ENCODE measurements around the gene HNRNPF. TPM values are rescaled to one million over a fixed set of nuclear protein-coding genes. Genes with fewer than 3 reads are reported as not detected.

Gene HNRNPF
- total RNA-seq, 2 experiments from 2014 or later, result 280 to 340 TPM

GRCh38 chr10:43411536-43411935 is 2.5 kb upstream of the HNRNPF start:
- no peak for TF ChIP-seq EZH2phosphoT487 (IDR thresholded peaks at IDR 0.05; ENCODE audit: borderline replicate concordance, low read depth, low read length)
- no peak for TF ChIP-seq CTCF (conservative IDR thresholded peaks at IDR 0.05; ENCODE audit: low read length)
- H3K36me3 ChIP-seq (ENCODE audit: insufficient read depth, low read length), result peaks cover 18% of the 10 kb centered on the region
- no peak overlapping the region for H3K27ac ChIP-seq (ENCODE audit: low read depth, low read length, poor library complexity, severe bottlenecking)
- H2AFZ ChIP-seq (ENCODE audit: low read length), result no peak overlapping the region
- no peaks in the 10 kb centered on the region for H4K20me1 ChIP-seq (ENCODE audit: insufficient read depth, low read length)
- DNase-seq (ENCODE audit: low spot score), result no peak
- no peaks in the 10 kb centered on the region for H3K9me2 ChIP-seq (ENCODE audit: insufficient read depth, low read length)
- intact Hi-C loops (cut with micrococcal nuclease; ENCODE audit: unreplicated experiment), result no loop called here
- H3K79me2 ChIP-seq (ENCODE audit: insufficient read depth, low read depth, low read length), result peaks cover 35% of the 10 kb centered on the region
- peaks cover 15% of the 10 kb centered on the region for H3K4me1 ChIP-seq (ENCODE audit: insufficient read depth, low read length, poor library complexity, severe bottlenecking)
- POLR2A ChIA-PET, result interaction anchor here (0.7 to 1.7 kb wide), 7 partner anchors 9 to 979 kb away, joined by 3 to 13 read pairs (median 4); no protein-coding TSS in a partner anchor
- no TSS peak for BruUV-seq (replicated peaks)
- CTCF ChIA-PET (ENCODE audit: unreplicated experiment), result no interaction called here
- H3K4me2 ChIP-seq (ENCODE audit: low read length), result no peak overlapping the region
- H3K9me3 ChIP-seq (ENCODE audit: low read length), result no peaks in the 10 kb centered on the region
- no peak overlapping the region for H3K4me3 ChIP-seq (ENCODE audit: low read depth, low read length, poor library complexity, severe bottlenecking)

GRCh38 chr10:43410345-43410744 is 1.4 kb upstream of the HNRNPF start:
- CTCF ChIA-PET (ENCODE audit: unreplicated experiment), result no interaction called here
- H3K9me3 ChIP-seq (ENCODE audit: low read length), result no peaks in the 10 kb centered on the region
- POLR2A ChIA-PET, result interaction anchor here (1.1 to 1.7 kb wide), 7 partner anchors 9 to 43 kb away, joined by 3 to 13 read pairs (median 6); partner anchors contain the start of gene ZNF487
- H2AFZ ChIP-seq (ENCODE audit: low read length), result no peak overlapping the region; the same call in 1 of the 2 replicates
- H3K9me2 ChIP-seq (ENCODE audit: insufficient read depth, low read length), result no peaks in the 10 kb centered on the region
- peak overlapping the region; percentile 82 for H3K27ac ChIP-seq (ENCODE audit: low read depth, low read length, poor library complexity, severe bottlenecking)
- H4K20me1 ChIP-seq (ENCODE audit: insufficient read depth, low read length), result peaks cover 5% of the 10 kb centered on the region; the same call in 1 of the 2 replicates
- peaks cover 46% of the 10 kb centered on the region for H3K79me2 ChIP-seq (ENCODE audit: insufficient read depth, low read depth, low read length)
- no TSS peak for BruUV-seq (replicated peaks)
- peak overlapping the region; percentile 92 for H3K4me3 ChIP-seq (ENCODE audit: low read depth, low read length, poor library complexity, severe bottlenecking)
- no peak for DNase-seq (ENCODE audit: low spot score)
- H3K4me2 ChIP-seq (ENCODE audit: low read length), result peak overlapping the region; percentile 87
- H3K4me1 ChIP-seq (ENCODE audit: insufficient read depth, low read length, poor library complexity, severe bottlenecking), result peaks cover 20% of the 10 kb centered on the region
- TF ChIP-seq EZH2phosphoT487 (IDR thresholded peaks at IDR 0.05; ENCODE audit: borderline replicate concordance, low read depth, low read length) (no peak), CTCF (conservative IDR thresholded peaks at IDR 0.05; ENCODE audit: low read length) (no peak)
- H3K36me3 ChIP-seq (ENCODE audit: insufficient read depth, low read length), result peaks cover 29% of the 10 kb centered on the region
- intact Hi-C loops (cut with micrococcal nuclease; ENCODE audit: unreplicated experiment), result no loop called here

GRCh38 chr10:43409385-43410109 is 561 bp upstream of the HNRNPF start:
- Histone ChIP-seq H3K4me3 (ENCODE audit: low read depth, low read length, poor library complexity, severe bottlenecking) (peak overlapping the region; percentile 92), H2AFZ (ENCODE audit: low read length) (peak overlapping the region; percentile 24; the same call in 1 of the 2 replicates), H3K27ac (ENCODE audit: low read depth, low read length, poor library complexity, severe bottlenecking) (peak overlapping the region; percentile 82), H3K9me3 (ENCODE audit: low read length) (no peaks in the 10 kb centered on the region), H3K9me2 (ENCODE audit: insufficient read depth, low read length) (no peaks in the 10 kb centered on the region), H3K4me1 (ENCODE audit: insufficient read depth, low read length, poor library complexity, severe bottlenecking) (peaks cover 28% of the 10 kb centered on the region), H4K20me1 (ENCODE audit: insufficient read depth, low read length) (peaks cover 9% of the 10 kb centered on the region; the same call in 1 of the 2 replicates), H3K4me2 (ENCODE audit: low read length) (peak overlapping the region; percentile 87), H3K79me2 (ENCODE audit: insufficient read depth, low read depth, low read length) (peaks cover 54% of the 10 kb centered on the region), H3K36me3 (ENCODE audit: insufficient read depth, low read length) (peaks cover 37% of the 10 kb centered on the region)
- BruUV-seq (replicated peaks), result no TSS peak
- intact Hi-C loops (cut with micrococcal nuclease; ENCODE audit: unreplicated experiment), result loop anchor here (1.0 to 2.0 kb wide), 2 partner anchors 9 to 27 kb away; partner anchors contain the start of gene ZNF487
- ChIA-PET POLR2A (interaction anchor here (0.7 to 1.7 kb wide), 8 partner anchors 9 to 51 kb away, joined by 3 to 9 read pairs (median 6); partner anchors contain the start of gene ZNF487), CTCF (ENCODE audit: unreplicated experiment) (interaction anchor here (0.6 to 0.8 kb wide), 2 partner anchors 10 to 14 kb away, joined by 3 to 4 read pairs; no protein-coding TSS in a partner anchor)
- no peak for DNase-seq (ENCODE audit: low spot score)
- TF ChIP-seq EZH2phosphoT487 (IDR thresholded peaks at IDR 0.05; ENCODE audit: borderline replicate concordance, low read depth, low read length) (no peak), CTCF (conservative IDR thresholded peaks at IDR 0.05; ENCODE audit: low read length) (peak; percentile 24; the same call in 1 of the 2 replicates)
